GM23338 (cell line): ENCODE data around the gene ALG14. TPM values are rescaled to one million over a fixed set of nuclear protein-coding genes. Genes with fewer than 3 reads are reported as not detected.
"Not testable (repeated sequence)": the region's sequence is repeated elsewhere in the genome, so short reads cannot be mapped to it uniquely, and the experiment has no call there.

ENCODE experiments used
- ATAC-seq: fragments of 200-7000 bp; cut with Tn5 transposase; 3 replicates; pipeline ENCODE4 v1.9.1; 2020
- DNase-seq: peaks from one replicate; pipeline ENCODE4 v3.0.0-alpha.2; 2015; ENCODE audit warnings: low spot score
- H2AFZ ChIP-seq: fragments of 200-600 bp; sonication (generic); 2 replicates; pipeline ENCODE4 v1.8.0; 2016; ENCODE audit warnings: antibody characterized with exemption, mild to moderate bottlenecking, moderate library complexity
- H3F3A ChIP-seq: fragments of 200-600 bp; sonication (generic); replicated peaks from 2 replicates; pipeline ENCODE4 v1.8.0; 2017; ENCODE audit warnings: antibody characterized with exemption, mixed run types, low read depth
- H3K27ac ChIP-seq: fragments of 200-600 bp; sonication (generic); 2 replicates; pipeline ENCODE4 v1.6.1; 2016; ENCODE audit warnings: low read depth
- H3K27me3 ChIP-seq: fragments of 200-600 bp; sonication (generic); 2 replicates; pipeline ENCODE4 v1.8.0; 2016; ENCODE audit warnings: mild to moderate bottlenecking, mixed run types, moderate library complexity; ENCODE audit not compliant: insufficient read depth
- H3K36me3 ChIP-seq: fragments of 200-600 bp; sonication (generic); 2 replicates; pipeline ENCODE4 v1.8.0; 2016; ENCODE audit warnings: mild to moderate bottlenecking; ENCODE audit not compliant: insufficient read depth
- H3K4me1 ChIP-seq: fragments of 200-600 bp; sonication (generic); 2 replicates; pipeline ENCODE4 v1.8.0; 2016; ENCODE audit warnings: mild to moderate bottlenecking, moderate library complexity; ENCODE audit not compliant: insufficient read depth
- H3K4me2 ChIP-seq: fragments of 200-600 bp; sonication (generic); 2 replicates; pipeline ENCODE4 v1.7.1; 2017; ENCODE audit warnings: mixed run types
- H3K4me3 ChIP-seq: fragments of 200-600 bp; sonication (generic); 2 replicates; pipeline ENCODE4 v1.6.1; 2016; ENCODE audit warnings: mixed run types
- H3K79me2 ChIP-seq: fragments of 200-600 bp; sonication (generic); replicated peaks from 2 replicates; pipeline ENCODE4 v1.8.0; 2017; ENCODE audit warnings: mild to moderate bottlenecking; ENCODE audit not compliant: insufficient read depth
- H3K9me2 ChIP-seq: fragments of 200-600 bp; sonication (generic); 2 replicates; pipeline ENCODE4 v1.8.0; 2017; ENCODE audit not compliant: insufficient read depth
- H4K20me1 ChIP-seq: fragments of 200-600 bp; sonication (generic); replicated peaks from 2 replicates; pipeline ENCODE4 v1.8.0; 2017; ENCODE audit warnings: mild to moderate bottlenecking; ENCODE audit not compliant: insufficient read depth
- H3K27ac Mint-ChIP-seq: 2 replicates; pipeline ENCODE4 v1.8.0; 2020; ENCODE audit warnings: inconsistent platforms, mild to moderate bottlenecking, moderate library complexity, mixed read lengths
- H3K27me3 Mint-ChIP-seq: 3 replicates; pipeline ENCODE4 v1.8.0; 2022; ENCODE audit warnings: low read depth, mild to moderate bottlenecking, moderate library complexity, mixed read lengths, inconsistent platforms; ENCODE audit not compliant: insufficient read depth, poor library complexity
- H3K36me3 Mint-ChIP-seq: 3 replicates; pipeline ENCODE4 v1.8.0; 2021; ENCODE audit warnings: low read depth, mild to moderate bottlenecking, inconsistent platforms, moderate library complexity, mixed read lengths
- H3K4me1 Mint-ChIP-seq: 3 replicates; pipeline ENCODE4 v1.8.0; 2020; ENCODE audit warnings: mild to moderate bottlenecking, inconsistent platforms, mixed read lengths
- H3K4me3 Mint-ChIP-seq: 3 replicates; pipeline ENCODE4 v1.8.0; 2021; ENCODE audit warnings: moderate library complexity, mild to moderate bottlenecking, inconsistent platforms, mixed read lengths
- H3K9me3 Mint-ChIP-seq: 3 replicates; pipeline ENCODE4 v1.8.0; 2020; ENCODE audit warnings: moderate library complexity, mild to moderate bottlenecking, inconsistent platforms, mixed read lengths
- CREB1 ChIP-seq: fragments of 250-450 bp; sonication (Bioruptor Pico); IDR thresholded peaks from 2 replicates; pipeline ENCODE4 v1.5.0; 2020; ENCODE audit warnings: low read depth, mild to moderate bottlenecking, moderate library complexity
- STAT1 ChIP-seq: IDR thresholded peaks from one replicate; pipeline ENCODE4 v1.6.1; 2016; ENCODE audit warnings: antibody characterized with exemption; ENCODE audit not compliant: unreplicated experiment
- ZNF114 ChIP-seq: fragments of 250-450 bp; sonication (Bioruptor Pico); IDR thresholded peaks from 2 replicates; pipeline ENCODE4 v1.5.0; 2020; ENCODE audit warnings: mild to moderate bottlenecking, moderate library complexity
- ZNF331 ChIP-seq: fragments of 250-450 bp; sonication (Bioruptor Pico); IDR thresholded peaks from 2 replicates; pipeline ENCODE4 v1.5.0; 2020; ENCODE audit warnings: low read depth, mild to moderate bottlenecking, moderate library complexity
- polyA plus RNA-seq: library from polyadenylated mRNA; unstranded; fragments of >200 nt; fragmentation: Nextera tagmentation; extraction: Ambion mirVana; gene quantifications from 2 replicates; pipeline ENCODE4 v1.2.1, GENCODE V29; 2016
- total RNA-seq: library from RNA; depleted of rRNA; stranded (reverse); fragments of >200 nt; shearing (Covaris generic); gene quantifications from 2 replicates; pipeline ENCODE4 v1.2.3, GENCODE V29; 2014
- TF ChIP-seq, protein P1 (sequence below): IDR thresholded peaks from 2 replicates; pipeline ENCODE4 v1.6.1; 2016; ENCODE audit warnings: antibody characterized with exemption
- TF ChIP-seq, protein P2 (sequence below), 2 experiments: fragments of 200-600 bp in 1 of 2; sonication (generic) in 1 of 2; conservative IDR thresholded peaks; 2 replicates each; pipeline versions ENCODE4 v1.5.1 to v1.6.1; 2016 to 2017; ENCODE audit warnings: antibody characterized with exemption in 2 of 2, low read depth in 2 of 2, mild to moderate bottlenecking in 2 of 2, moderate library complexity in 1 of 2

ALG14 gene
- total and polyA plus RNA-seq, 2 experiments from 2014 or later = 0.42 to 2.8 TPM

DNA sequence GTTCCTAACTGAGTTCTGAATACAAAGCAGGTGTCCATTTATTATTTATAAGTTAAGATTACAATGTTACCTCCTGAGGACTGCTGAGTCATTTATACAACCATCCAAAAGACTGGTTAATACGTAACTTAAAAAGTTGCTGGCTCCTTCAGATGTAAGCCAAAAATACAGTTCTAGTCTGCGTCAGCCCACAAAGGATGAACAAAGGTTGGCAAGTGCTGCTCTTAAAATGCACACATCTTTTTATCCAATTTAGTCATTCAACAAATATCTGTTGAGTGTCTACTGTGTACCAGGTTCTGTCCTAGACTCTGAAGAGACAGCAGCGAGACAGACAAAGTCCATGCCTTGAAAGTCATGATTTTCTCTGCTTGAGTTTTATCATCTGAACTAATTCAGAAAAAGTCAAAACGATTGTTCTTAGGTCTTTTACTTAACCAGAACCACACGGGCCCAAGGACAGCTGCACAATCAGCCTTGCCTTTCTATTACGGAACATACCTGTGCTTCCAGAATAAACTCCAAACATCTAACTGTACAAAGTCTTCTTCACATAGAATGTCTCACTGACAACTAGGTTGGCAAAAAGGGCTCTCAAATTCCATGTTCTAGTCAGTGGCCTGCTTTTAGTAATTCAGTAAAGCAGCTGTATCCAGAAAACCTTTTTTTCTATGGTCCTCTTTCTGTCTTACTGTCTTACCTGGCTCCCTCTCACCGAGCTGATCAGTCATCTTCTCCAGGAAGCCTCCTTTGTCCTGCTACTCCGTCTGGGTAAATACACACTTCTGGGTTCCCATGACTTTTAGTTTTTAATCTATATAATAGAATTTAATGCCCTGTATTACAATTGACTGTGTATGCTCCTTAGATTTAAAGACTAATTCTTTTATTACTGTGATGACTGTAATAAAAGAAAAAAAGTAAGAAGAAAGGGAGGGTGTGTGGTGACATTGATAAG, 130.3 kb downstream of the ALG14 start (continued):
- TF ChIP-seq, protein P1, sequence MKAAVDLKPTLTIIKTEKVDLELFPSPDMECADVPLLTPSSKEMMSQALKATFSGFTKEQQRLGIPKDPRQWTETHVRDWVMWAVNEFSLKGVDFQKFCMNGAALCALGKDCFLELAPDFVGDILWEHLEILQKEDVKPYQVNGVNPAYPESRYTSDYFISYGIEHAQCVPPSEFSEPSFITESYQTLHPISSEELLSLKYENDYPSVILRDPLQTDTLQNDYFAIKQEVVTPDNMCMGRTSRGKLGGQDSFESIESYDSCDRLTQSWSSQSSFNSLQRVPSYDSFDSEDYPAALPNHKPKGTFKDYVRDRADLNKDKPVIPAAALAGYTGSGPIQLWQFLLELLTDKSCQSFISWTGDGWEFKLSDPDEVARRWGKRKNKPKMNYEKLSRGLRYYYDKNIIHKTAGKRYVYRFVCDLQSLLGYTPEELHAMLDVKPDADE = no peak

DNA sequence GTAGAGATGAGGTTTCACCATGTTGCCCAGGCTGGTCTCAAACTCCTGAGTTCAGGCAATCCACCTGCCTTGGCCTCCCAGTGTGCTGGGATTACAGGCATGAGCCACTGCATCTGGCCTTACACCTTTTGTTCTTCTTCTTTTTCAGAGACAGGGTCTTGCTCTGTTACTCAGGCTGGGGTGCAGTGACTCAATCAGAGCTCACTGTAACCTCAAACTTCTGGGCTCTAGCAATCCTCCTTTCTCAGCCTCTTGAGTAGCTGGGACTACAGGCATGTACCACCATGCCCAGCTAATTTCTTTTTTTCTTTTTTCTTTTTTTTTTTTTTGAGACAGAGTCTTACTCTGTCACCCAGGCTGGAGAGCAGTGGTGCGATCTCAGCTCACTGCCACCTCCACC, 131.3 kb downstream of the ALG14 start:
- H3K79me2 ChIP-seq, H3K4me3 Mint-ChIP-seq, H3K27me3 ChIP-seq, H3K27ac Mint-ChIP-seq, H3K4me1 Mint-ChIP-seq, H3F3A ChIP-seq, H3K36me3 ChIP-seq, H3K4me3 ChIP-seq, H3K9me2 ChIP-seq, H3K36me3 Mint-ChIP-seq, H2AFZ ChIP-seq, H3K27me3 Mint-ChIP-seq, H3K4me2 ChIP-seq, DNase-seq, H4K20me1 ChIP-seq, H3K9me3 Mint-ChIP-seq, ATAC-seq, H3K27ac ChIP-seq: not testable (repeated sequence)
- H3K4me1 ChIP-seq = peaks cover 16% of the 10 kb centered on the region

DNA sequence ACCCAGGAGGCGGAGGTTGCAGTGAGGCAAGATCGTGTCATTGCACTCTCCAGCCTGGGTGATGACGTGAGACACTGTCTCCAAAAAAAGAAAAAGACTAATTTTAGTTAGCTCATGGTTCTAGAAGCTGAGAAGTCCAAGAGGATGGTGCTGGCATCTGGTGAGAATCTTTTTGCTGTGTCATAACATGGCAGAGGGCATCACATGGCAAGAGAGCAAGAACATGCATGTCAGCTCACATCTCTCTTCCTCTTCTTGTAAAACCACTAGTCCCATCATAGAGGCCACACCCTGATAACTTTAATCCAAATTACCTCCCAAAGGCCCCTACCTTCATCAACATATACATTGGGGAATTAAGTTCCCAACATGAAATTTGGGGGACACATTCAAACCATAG, 132.0 kb downstream of the ALG14 start:
- Histone ChIP-seq H3K9me2 (no peaks in the 10 kb centered on the region), H3K4me3 (no peak overlapping the region), H3K4me2 (no peak overlapping the region), H3K27ac (no peak overlapping the region), H4K20me1 (no peaks in the 10 kb centered on the region), H3K36me3 (no peaks in the 10 kb centered on the region), H3K4me1 (peaks cover 23% of the 10 kb centered on the region), H3K79me2 (no peaks in the 10 kb centered on the region), H2AFZ (no peak overlapping the region), H3K27me3 (no peaks in the 10 kb centered on the region), H3F3A (no peaks in the 10 kb centered on the region)
- Mint-ChIP-seq H3K27me3 (peaks cover 3% of the 10 kb centered on the region), H3K4me3 (no peak overlapping the region), H3K4me1 (peaks cover 17% of the 10 kb centered on the region), H3K36me3 (no peaks in the 10 kb centered on the region), H3K27ac (no peak overlapping the region), H3K9me3 (no peaks in the 10 kb centered on the region)
- TF ChIP-seq CREB1 (CRISPR knock-in tag) (no peak), ZNF331 (no peak), ZNF114 (no peak), STAT1 (no peak)
- TF ChIP-seq, protein P2, sequence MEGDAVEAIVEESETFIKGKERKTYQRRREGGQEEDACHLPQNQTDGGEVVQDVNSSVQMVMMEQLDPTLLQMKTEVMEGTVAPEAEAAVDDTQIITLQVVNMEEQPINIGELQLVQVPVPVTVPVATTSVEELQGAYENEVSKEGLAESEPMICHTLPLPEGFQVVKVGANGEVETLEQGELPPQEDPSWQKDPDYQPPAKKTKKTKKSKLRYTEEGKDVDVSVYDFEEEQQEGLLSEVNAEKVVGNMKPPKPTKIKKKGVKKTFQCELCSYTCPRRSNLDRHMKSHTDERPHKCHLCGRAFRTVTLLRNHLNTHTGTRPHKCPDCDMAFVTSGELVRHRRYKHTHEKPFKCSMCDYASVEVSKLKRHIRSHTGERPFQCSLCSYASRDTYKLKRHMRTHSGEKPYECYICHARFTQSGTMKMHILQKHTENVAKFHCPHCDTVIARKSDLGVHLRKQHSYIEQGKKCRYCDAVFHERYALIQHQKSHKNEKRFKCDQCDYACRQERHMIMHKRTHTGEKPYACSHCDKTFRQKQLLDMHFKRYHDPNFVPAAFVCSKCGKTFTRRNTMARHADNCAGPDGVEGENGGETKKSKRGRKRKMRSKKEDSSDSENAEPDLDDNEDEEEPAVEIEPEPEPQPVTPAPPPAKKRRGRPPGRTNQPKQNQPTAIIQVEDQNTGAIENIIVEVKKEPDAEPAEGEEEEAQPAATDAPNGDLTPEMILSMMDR (conservative IDR thresholded peaks at IDR 0.05; ENCODE audit: low read depth in 2 of 2) = no peak
- DNase-seq = no peak
- ATAC-seq = no peak
